Measurements from ENCODE around the gene FBXO31.

FBXO31 gene

GRCh38 chr16:87310610-87311009 lies 73.0 kb downstream of the FBXO31 start:
- no peak for TF ChIP-seq EZH2phosphoT487 (IDR thresholded peaks at IDR 0.05; ENCODE audit: low read length)
- no peak for TF ChIP-seq EZH2 (optimal IDR thresholded peaks at IDR 0.05; ENCODE audit: low read depth, low read length)
- TF ChIP-seq CTCF (IDR thresholded peaks at IDR 0.05; ENCODE audit: low read length) = no peak
- H3K9me3 ChIP-seq (replicated peaks; ENCODE audit: insufficient read depth, low read length) = no peaks in the 10 kb centered on the region
- no peaks in the 10 kb centered on the region for H3K9me2 ChIP-seq (replicated peaks; ENCODE audit: insufficient read depth, low read length)
- no peaks in the 10 kb centered on the region for H3K27me3 ChIP-seq (replicated peaks; ENCODE audit: insufficient read depth, low read length)
- no peak overlapping the region for H2AFZ ChIP-seq (ENCODE audit: low read length)
- H3K4me1 ChIP-seq (ENCODE audit: low read length) = peaks cover 4% of the 10 kb centered on the region; the same call in 1 of the 2 replicates
- no peak for DNase-seq
- no peak overlapping the region for H3K9ac ChIP-seq (ENCODE audit: low read length)
- no peak overlapping the region for H3K27ac ChIP-seq (ENCODE audit: low read length)
- H4K20me1 ChIP-seq (ENCODE audit: insufficient read depth, low read length) = no peaks in the 10 kb centered on the region
- H3F3A ChIP-seq (ENCODE audit: insufficient read depth, low read length) = 0 out of 2 replicates have a peak, but pooled peaks cover 4% of the 10 kb centered on the region
- H3K4me2 ChIP-seq (ENCODE audit: low read depth, low read length) = no peak overlapping the region
- no peak overlapping the region for H3K4me3 ChIP-seq (ENCODE audit: low read length)
- H3K36me3 ChIP-seq (replicated peaks; ENCODE audit: insufficient read depth, low read length) = no peaks in the 10 kb centered on the region
- peaks cover 8% of the 10 kb centered on the region; the same call in 1 of the 2 replicates for H3K79me2 ChIP-seq (ENCODE audit: low read length)

GRCh38 chr16:87309620-87310525 lies 73.7 kb downstream of the FBXO31 start:
- Histone ChIP-seq H3K9me2 (replicated peaks; ENCODE audit: insufficient read depth, low read length) (no peaks in the 10 kb centered on the region), H3K36me3 (replicated peaks; ENCODE audit: insufficient read depth, low read length) (no peaks in the 10 kb centered on the region), H3F3A (ENCODE audit: insufficient read depth, low read length) (no peaks in the 10 kb centered on the region), H4K20me1 (ENCODE audit: insufficient read depth, low read length) (no peaks in the 10 kb centered on the region), H3K9me3 (replicated peaks; ENCODE audit: insufficient read depth, low read length) (no peaks in the 10 kb centered on the region), H3K79me2 (ENCODE audit: low read length) (peaks cover 8% of the 10 kb centered on the region; the same call in 1 of the 2 replicates), H3K4me1 (ENCODE audit: low read length) (no peaks in the 10 kb centered on the region), H3K4me2 (ENCODE audit: low read depth, low read length) (no peak overlapping the region), H3K4me3 (ENCODE audit: low read length) (no peak overlapping the region), H3K27me3 (replicated peaks; ENCODE audit: insufficient read depth, low read length) (no peaks in the 10 kb centered on the region), H3K9ac (ENCODE audit: low read length) (no peak overlapping the region), H2AFZ (ENCODE audit: low read length) (no peak overlapping the region), H3K27ac (ENCODE audit: low read length) (no peak overlapping the region)
- DNase-seq = no peak
- no peak for TF ChIP-seq EZH2phosphoT487 (IDR thresholded peaks at IDR 0.05; ENCODE audit: low read length)
- no peak for TF ChIP-seq CTCF (IDR thresholded peaks at IDR 0.05; ENCODE audit: low read length)
- TF ChIP-seq EZH2 (optimal IDR thresholded peaks at IDR 0.05; ENCODE audit: low read depth, low read length) = no peak

GRCh38 chr16:87308826-87309225 lies 74.8 kb downstream of the FBXO31 start:
- DNase-seq = no peak
- Histone ChIP-seq H3K27ac (ENCODE audit: low read length) (no peak overlapping the region), H3K79me2 (ENCODE audit: low read length) (no peaks in the 10 kb centered on the region), H3K4me2 (ENCODE audit: low read depth, low read length) (no peak overlapping the region), H2AFZ (ENCODE audit: low read length) (no peak overlapping the region), H3K36me3 (replicated peaks; ENCODE audit: insufficient read depth, low read length) (no peaks in the 10 kb centered on the region), H3K27me3 (replicated peaks; ENCODE audit: insufficient read depth, low read length) (no peaks in the 10 kb centered on the region), H4K20me1 (ENCODE audit: insufficient read depth, low read length) (no peaks in the 10 kb centered on the region), H3K4me3 (ENCODE audit: low read length) (no peak overlapping the region), H3K9me3 (replicated peaks; ENCODE audit: insufficient read depth, low read length) (no peaks in the 10 kb centered on the region), H3K9ac (ENCODE audit: low read length) (no peak overlapping the region), H3K9me2 (replicated peaks; ENCODE audit: insufficient read depth, low read length) (no peaks in the 10 kb centered on the region), H3K4me1 (ENCODE audit: low read length) (no peaks in the 10 kb centered on the region), H3F3A (ENCODE audit: insufficient read depth, low read length) (no peaks in the 10 kb centered on the region)
- no peak for TF ChIP-seq CTCF (IDR thresholded peaks at IDR 0.05; ENCODE audit: low read length)
- TF ChIP-seq EZH2 (optimal IDR thresholded peaks at IDR 0.05; ENCODE audit: low read depth, low read length) = no peak
- TF ChIP-seq EZH2phosphoT487 (IDR thresholded peaks at IDR 0.05; ENCODE audit: low read length) = no peak

Data from MM.1S (cell line).